DMS79 treated with DMSO at 0.1 percent for 48 hours (cell line): ENCODE results near the gene CCDC201.
"Not testable (repeated sequence)": the region's sequence is repeated elsewhere in the genome, so short reads cannot be mapped to it uniquely, and the experiment has no call there.

Experiments
- DNase-seq: peaks from one replicate; lab custom pipeline; 2025; lab: John Stamatoyannopoulos, UW

CCDC201 gene

GRCh38 chr7:45817016-45817415, 55.9 kb downstream of the CCDC201 start:
- not testable (repeated sequence) for DNase-seq

- not testable (repeated sequence) for DNase-seq
These were observed 58.4 kb downstream of the CCDC201 start for GRCh38 chr7:45814216-45815118.

GRCh38 chr7:45813771-45814170, 59.1 kb downstream of the CCDC201 start:
- not testable (repeated sequence) for DNase-seq

GRCh38 chr7:45812946-45813345, 59.9 kb downstream of the CCDC201 start:
- DNase-seq: no peak

GRCh38 chr7:45811652-45812234, 61.1 kb downstream of the CCDC201 start:
- DNase-seq: not testable (repeated sequence)

- not testable (repeated sequence) for DNase-seq
These were observed 62.4 kb downstream of the CCDC201 start for GRCh38 chr7:45810451-45811005.
